Nephron (organoid): ENCODE results near the gene LRP1.

Experiments
- H3K27ac Mint-ChIP-seq, 3 experiments: 2 replicates each; pipeline ENCODE4 v1.8.0; 2020; ENCODE audit warnings: mixed read lengths in 3 of 3, mild to moderate bottlenecking in 2 of 3, moderate library complexity in 1 of 3
- H3K27me3 Mint-ChIP-seq: 2 replicates; pipeline ENCODE4 v1.8.0; 2021; ENCODE audit warnings: low read depth, mild to moderate bottlenecking, moderate library complexity, mixed read lengths
- H3K36me3 Mint-ChIP-seq: 2 replicates; pipeline ENCODE4 v1.8.0; 2020; ENCODE audit warnings: low read depth, mixed read lengths
- H3K4me1 Mint-ChIP-seq: 2 replicates; pipeline ENCODE4 v1.8.0; 2020; ENCODE audit warnings: mixed read lengths
- H3K4me3 Mint-ChIP-seq, 3 experiments: 2 replicates each; pipeline ENCODE4 v1.8.0; 2020; ENCODE audit warnings: mild to moderate bottlenecking in 3 of 3, mixed read lengths in 3 of 3, moderate library complexity in 2 of 3
- H3K9me3 Mint-ChIP-seq: 2 replicates; pipeline ENCODE4 v1.8.0; 2020; ENCODE audit warnings: mixed read lengths
- CTCF ChIP-seq, 3 experiments: fragments of 200-600 bp; sonication (generic); IDR thresholded peaks; one replicate each; pipeline ENCODE4 v1.5.0; 2021; ENCODE audit warnings: antibody characterized with exemption in 3 of 3; ENCODE audit not compliant: unreplicated experiment in 3 of 3

Gene LRP1

GRCh38 chr12:57149245-57149900 lies 21.1 kb downstream of the LRP1 start:
- Mint-ChIP-seq H3K4me3 (peak overlapping the region; percentile 55 to 82 (median 79)), H3K27me3 (no peaks in the 10 kb centered on the region), H3K9me3 (no peaks in the 10 kb centered on the region), H3K4me1 (peaks cover 86% of the 10 kb centered on the region), H3K27ac (peak overlapping the region; percentile 98 to 100 (median 99)), H3K36me3 (peaks cover 67% of the 10 kb centered on the region)
- no peak for TF ChIP-seq CTCF (IDR thresholded peaks at IDR 0.05; ENCODE audit: unreplicated experiment in 3 of 3)

GRCh38 chr12:57150400-57151000 lies 22.2 kb downstream of the LRP1 start:
- no peaks in the 10 kb centered on the region for H3K9me3 Mint-ChIP-seq
- H3K4me1 Mint-ChIP-seq = peaks cover 80% of the 10 kb centered on the region
- no peaks in the 10 kb centered on the region for H3K27me3 Mint-ChIP-seq
- H3K4me3 Mint-ChIP-seq = peak overlapping the region in 1 of 3 experiments; percentile 29
- peaks cover 67% of the 10 kb centered on the region for H3K36me3 Mint-ChIP-seq
- TF ChIP-seq CTCF (IDR thresholded peaks at IDR 0.05; ENCODE audit: unreplicated experiment in 3 of 3) = no peak
- peak overlapping the region; percentile 97 to 100 (median 98) for H3K27ac Mint-ChIP-seq

GRCh38 chr12:57151741-57152630 lies 23.7 kb downstream of the LRP1 start:
- Mint-ChIP-seq H3K9me3 (no peaks in the 10 kb centered on the region), H3K36me3 (peaks cover 64% of the 10 kb centered on the region), H3K27me3 (no peaks in the 10 kb centered on the region), H3K4me1 (peaks cover 65% of the 10 kb centered on the region), H3K4me3 (peak overlapping the region; percentile 1 to 17 (median 15)), H3K27ac (peak overlapping the region; percentile 97 to 100 (median 98))
- TF ChIP-seq CTCF (IDR thresholded peaks at IDR 0.05; ENCODE audit: unreplicated experiment in 3 of 3) = no peak

GRCh38 chr12:57152639-57153038 lies 24.4 kb downstream of the LRP1 start:
- no peaks in the 10 kb centered on the region for H3K27me3 Mint-ChIP-seq
- no peak for TF ChIP-seq CTCF (IDR thresholded peaks at IDR 0.05; ENCODE audit: unreplicated experiment in 3 of 3)
- H3K4me1 Mint-ChIP-seq = peaks cover 61% of the 10 kb centered on the region
- H3K9me3 Mint-ChIP-seq = no peaks in the 10 kb centered on the region
- H3K27ac Mint-ChIP-seq = peak overlapping the region; percentile 97 to 100 (median 98)
- peaks cover 64% of the 10 kb centered on the region for H3K36me3 Mint-ChIP-seq
- H3K4me3 Mint-ChIP-seq = no peak overlapping the region

- H3K4me1 Mint-ChIP-seq = peaks cover 60% of the 10 kb centered on the region
- H3K4me3 Mint-ChIP-seq = peak overlapping the region in 1 of 3 experiments; percentile 28
- no peak for TF ChIP-seq CTCF (IDR thresholded peaks at IDR 0.05; ENCODE audit: unreplicated experiment in 3 of 3)
- peak overlapping the region; percentile 74 to 100 (median 97) for H3K27ac Mint-ChIP-seq
- peaks cover 73% of the 10 kb centered on the region for H3K36me3 Mint-ChIP-seq
- H3K27me3 Mint-ChIP-seq = no peaks in the 10 kb centered on the region
- no peaks in the 10 kb centered on the region for H3K9me3 Mint-ChIP-seq
Observed at GRCh38 chr12:57153415-57153997, 25.2 kb downstream of the LRP1 start.
